Gastrocnemius medialis (tissue), 4 donors: ENCODE measurements around the gene MECP2.

Experiments used
- POLR2A ChIP-seq, 2 donors: fragments of 450-650 bp; IDR thresholded peaks; one replicate each; pipeline ENCODE4 v1.6.1; 2017; ENCODE audit warnings: antibody characterized with exemption in 2 of 2, mild to moderate bottlenecking in 2 of 2, moderate library complexity in 2 of 2
- TF ChIP-seq, protein P1 (sequence below), 5 experiments: fragments of 450-650 bp in 3 of 5; fragments of 200-600 bp in 2 of 5; sonication (generic) in 2 of 5; IDR thresholded peaks in 4 of 5; conservative IDR thresholded peaks in 1 of 5; 1 replicate in 4 of 5; 2 replicates in 1 of 5; pipeline ENCODE4 v1.5.1; 2016 to 2019; ENCODE audit warnings: antibody characterized with exemption in 5 of 5, mild to moderate bottlenecking in 3 of 5, moderate library complexity in 3 of 5

DNA sequence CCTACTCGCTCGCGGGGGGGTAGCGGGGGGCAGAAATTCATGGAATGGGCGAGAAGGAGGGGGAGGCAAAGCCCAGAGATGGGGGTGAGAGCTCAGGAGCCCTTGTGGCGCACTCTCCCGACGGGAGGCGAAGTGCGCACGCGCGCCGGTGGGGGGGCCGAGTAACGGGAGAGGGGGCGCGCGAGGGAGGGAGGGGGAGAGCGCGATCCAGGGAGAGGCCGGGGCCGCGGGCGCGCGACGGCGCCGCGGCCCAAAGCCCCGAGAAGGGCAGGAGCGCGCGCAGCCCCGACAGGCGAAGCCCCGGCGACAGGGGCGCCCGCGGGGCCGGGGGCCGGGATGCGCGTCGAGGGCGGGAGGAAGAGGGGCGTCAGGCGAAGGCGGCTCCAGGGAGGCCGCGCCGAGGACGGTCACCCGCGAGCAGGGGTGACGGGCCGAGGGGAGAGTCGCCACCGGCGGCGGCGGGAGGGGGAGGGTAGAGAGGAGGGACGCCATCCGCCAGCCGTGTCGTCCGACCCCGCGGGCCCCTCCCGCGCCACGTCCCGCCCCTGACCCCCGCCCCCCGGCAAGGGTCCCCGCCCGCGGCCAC, 421 bp downstream of the MECP2 start:
- TF ChIP-seq, protein P1, sequence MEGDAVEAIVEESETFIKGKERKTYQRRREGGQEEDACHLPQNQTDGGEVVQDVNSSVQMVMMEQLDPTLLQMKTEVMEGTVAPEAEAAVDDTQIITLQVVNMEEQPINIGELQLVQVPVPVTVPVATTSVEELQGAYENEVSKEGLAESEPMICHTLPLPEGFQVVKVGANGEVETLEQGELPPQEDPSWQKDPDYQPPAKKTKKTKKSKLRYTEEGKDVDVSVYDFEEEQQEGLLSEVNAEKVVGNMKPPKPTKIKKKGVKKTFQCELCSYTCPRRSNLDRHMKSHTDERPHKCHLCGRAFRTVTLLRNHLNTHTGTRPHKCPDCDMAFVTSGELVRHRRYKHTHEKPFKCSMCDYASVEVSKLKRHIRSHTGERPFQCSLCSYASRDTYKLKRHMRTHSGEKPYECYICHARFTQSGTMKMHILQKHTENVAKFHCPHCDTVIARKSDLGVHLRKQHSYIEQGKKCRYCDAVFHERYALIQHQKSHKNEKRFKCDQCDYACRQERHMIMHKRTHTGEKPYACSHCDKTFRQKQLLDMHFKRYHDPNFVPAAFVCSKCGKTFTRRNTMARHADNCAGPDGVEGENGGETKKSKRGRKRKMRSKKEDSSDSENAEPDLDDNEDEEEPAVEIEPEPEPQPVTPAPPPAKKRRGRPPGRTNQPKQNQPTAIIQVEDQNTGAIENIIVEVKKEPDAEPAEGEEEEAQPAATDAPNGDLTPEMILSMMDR (IDR thresholded peaks at IDR 0.05 in 4 of 5, conservative IDR thresholded peaks at IDR 0.05 in 1 of 5), result no peak
- peak; percentile 47 to 60 for TF ChIP-seq POLR2A (IDR thresholded peaks at IDR 0.05)
